HG02938 (cell line): ENCODE results near the gene OVOL3.

Source experiments
- ATAC-seq: cut with Tn5 transposase; IDR thresholded peaks from one replicate; pipeline ENCODE4 v1.9.1; 2021; ENCODE audit warnings: mild to moderate bottlenecking, moderate library complexity; ENCODE audit not compliant: unreplicated experiment

The OVOL3 gene

DNA sequence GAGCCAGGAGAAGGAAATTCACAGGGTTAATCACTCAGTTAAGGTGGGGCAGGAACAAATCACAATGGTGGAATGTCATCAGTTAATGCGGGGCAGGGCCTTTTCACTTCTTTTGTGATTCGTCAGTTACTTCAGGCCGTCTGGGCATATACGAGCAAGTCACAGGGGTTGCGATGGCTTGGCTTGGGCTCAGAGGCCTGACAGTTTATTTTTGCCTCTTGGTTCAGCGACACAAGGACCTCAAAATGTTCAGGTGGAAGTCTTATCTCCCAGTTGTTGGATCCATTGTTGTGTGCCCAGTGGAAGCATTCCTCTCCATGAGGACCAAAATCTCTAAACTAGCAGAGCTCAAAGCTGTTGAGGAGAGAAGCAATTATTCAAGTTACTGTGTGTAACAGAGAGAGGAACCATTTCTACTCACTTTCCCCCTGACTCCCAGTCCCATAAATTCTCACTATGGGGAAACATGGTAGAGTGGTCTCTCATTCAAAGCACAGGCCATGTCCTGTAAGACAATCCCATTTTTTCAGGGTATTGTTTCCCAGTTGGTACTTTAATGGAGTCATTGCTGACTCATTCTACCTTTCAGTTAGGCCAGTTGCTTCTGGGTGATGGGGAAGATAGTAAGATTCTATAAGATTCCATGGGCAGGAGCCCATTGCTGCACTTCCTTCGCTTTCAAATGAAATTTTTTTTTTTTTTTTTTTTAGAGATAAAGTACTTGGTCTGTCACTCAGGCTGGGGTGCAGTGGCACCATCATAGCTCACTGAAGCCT lies 50.1 kb downstream of the OVOL3 start:
- ATAC-seq: no peak
